Neural progenitor cell (in vitro differentiated cells): ENCODE measurements around the gene GPHN. TPM values are rescaled to one million over a fixed set of nuclear protein-coding genes. Genes with fewer than 3 reads are reported as not detected.
A peak's percentile ranks its signal among the peaks of the same experiment; 100 is the strongest.

Experiments
- DNase-seq: peaks from one replicate; pipeline ENCODE4 v3.0.0-alpha.2; 2016; ENCODE audit warnings: low spot score
- H2AFZ ChIP-seq: fragments of 200-600 bp; sonication (generic); replicated peaks from 2 replicates; pipeline ENCODE4 v1.6.1; 2016; ENCODE audit warnings: antibody characterized with exemption
- H3F3A ChIP-seq: fragments of 200-600 bp; sonication (generic); 2 replicates; pipeline ENCODE4 v1.6.1; 2016; ENCODE audit warnings: antibody characterized with exemption, low read depth
- H3K27ac ChIP-seq: fragments of 200-600 bp; sonication (generic); 2 replicates; pipeline ENCODE4 v1.5.1; 2016; ENCODE audit warnings: mild to moderate bottlenecking
- H3K27me3 ChIP-seq: fragments of 200-600 bp; sonication (generic); 2 replicates; pipeline ENCODE4 v1.6.1; 2016; ENCODE audit warnings: mild to moderate bottlenecking, moderate library complexity
- H3K36me3 ChIP-seq: fragments of 200-600 bp; sonication (generic); 2 replicates; pipeline ENCODE4 v1.5.1; 2016
- H3K4me1 ChIP-seq: fragments of 200-600 bp; sonication (generic); 2 replicates; pipeline ENCODE4 v1.6.1; 2016; ENCODE audit warnings: mixed run types
- H3K4me2 ChIP-seq: fragments of 200-600 bp; sonication (generic); 2 replicates; pipeline ENCODE4 v1.6.1; 2016
- H3K4me3 ChIP-seq: fragments of 200-600 bp; sonication (generic); 2 replicates; pipeline ENCODE4 v1.5.1; 2016
- H3K79me2 ChIP-seq: fragments of 200-600 bp; sonication (generic); 2 replicates; pipeline ENCODE4 v1.6.1; 2016; ENCODE audit warnings: low read depth
- H3K9ac ChIP-seq: fragments of 200-600 bp; sonication (generic); 2 replicates; pipeline ENCODE4 v1.6.1; 2016
- H3K9me3 ChIP-seq: fragments of 200-600 bp; sonication (generic); 2 replicates; pipeline ENCODE4 v1.5.1; 2016; ENCODE audit warnings: low read depth
- H4K20me1 ChIP-seq: fragments of 200-600 bp; sonication (generic); 2 replicates; pipeline ENCODE4 v1.6.1; 2016; ENCODE audit warnings: low read depth
- H3K27ac Mint-ChIP-seq: 3 replicates; pipeline ENCODE4 v1.8.0; 2021; ENCODE audit warnings: mixed read lengths
- H3K27me3 Mint-ChIP-seq: 2 replicates; pipeline ENCODE4 v1.8.0; 2022; ENCODE audit warnings: low read depth, mild to moderate bottlenecking, inconsistent platforms, moderate library complexity, mixed read lengths; ENCODE audit not compliant: insufficient read depth
- H3K36me3 Mint-ChIP-seq: 3 replicates; pipeline ENCODE4 v1.8.0; 2021; ENCODE audit warnings: mixed read lengths
- H3K4me1 Mint-ChIP-seq: 3 replicates; pipeline ENCODE4 v1.8.0; 2021; ENCODE audit warnings: mixed read lengths
- H3K4me3 Mint-ChIP-seq: 3 replicates; pipeline ENCODE4 v1.8.0; 2021; ENCODE audit warnings: mild to moderate bottlenecking, moderate library complexity, mixed read lengths
- H3K9me3 Mint-ChIP-seq: 3 replicates; pipeline ENCODE4 v1.8.0; 2020; ENCODE audit warnings: mixed read lengths
- EZH2 ChIP-seq: fragments of 200-600 bp; sonication (generic); IDR thresholded peaks from 2 replicates; pipeline ENCODE4 v1.6.1; 2017; ENCODE audit warnings: antibody characterized with exemption, mild to moderate bottlenecking, moderate library complexity
- EZH2phosphoT487 ChIP-seq: fragments of 200-600 bp; sonication (generic); IDR thresholded peaks from 2 replicates; pipeline ENCODE4 v1.6.1; 2017; ENCODE audit warnings: antibody characterized with exemption
- total RNA-seq: library from RNA; depleted of rRNA; stranded (reverse); fragments of >200 nt; gene quantifications from 2 replicates; pipeline ENCODE4 v1.2.3, GENCODE V29; 2015; ENCODE audit warnings: low replicate concordance
- TF ChIP-seq, protein P1 (sequence below): fragments of 200-600 bp; sonication (generic); IDR thresholded peaks from 2 replicates; pipeline ENCODE4 v1.5.1; 2017; ENCODE audit warnings: antibody characterized with exemption, mild to moderate bottlenecking

Gene GPHN
- total RNA-seq, 1 donor from 2014 or later = 42.9 TPM

DNA sequence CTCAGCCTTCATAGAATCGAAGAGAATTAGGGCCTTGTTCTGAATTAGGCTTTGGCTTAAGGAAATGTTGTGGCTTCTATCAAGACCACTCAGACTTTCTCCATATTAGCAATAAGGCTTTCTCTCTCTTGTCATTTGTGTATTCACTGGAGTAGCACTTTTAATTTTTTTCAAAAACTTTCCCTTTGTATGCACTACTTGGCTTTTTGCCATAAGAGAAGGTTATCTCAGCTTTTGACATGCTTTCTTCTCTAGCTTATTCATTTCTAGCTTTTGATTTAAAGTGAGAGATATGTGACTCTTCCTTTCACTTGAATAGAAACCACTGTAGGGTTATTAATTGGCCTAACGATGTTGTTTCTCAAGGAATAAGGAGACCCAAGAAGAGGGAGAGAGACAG, 244.2 kb downstream of the GPHN start:
- H4K20me1 ChIP-seq = no peaks in the 10 kb centered on the region
- no peak overlapping the region for H3K4me3 Mint-ChIP-seq
- no peaks in the 10 kb centered on the region for H3K9me3 ChIP-seq
- no peaks in the 10 kb centered on the region for H3K36me3 Mint-ChIP-seq
- TF ChIP-seq EZH2phosphoT487 (no peak), EZH2 (no peak)
- TF ChIP-seq, protein P1, sequence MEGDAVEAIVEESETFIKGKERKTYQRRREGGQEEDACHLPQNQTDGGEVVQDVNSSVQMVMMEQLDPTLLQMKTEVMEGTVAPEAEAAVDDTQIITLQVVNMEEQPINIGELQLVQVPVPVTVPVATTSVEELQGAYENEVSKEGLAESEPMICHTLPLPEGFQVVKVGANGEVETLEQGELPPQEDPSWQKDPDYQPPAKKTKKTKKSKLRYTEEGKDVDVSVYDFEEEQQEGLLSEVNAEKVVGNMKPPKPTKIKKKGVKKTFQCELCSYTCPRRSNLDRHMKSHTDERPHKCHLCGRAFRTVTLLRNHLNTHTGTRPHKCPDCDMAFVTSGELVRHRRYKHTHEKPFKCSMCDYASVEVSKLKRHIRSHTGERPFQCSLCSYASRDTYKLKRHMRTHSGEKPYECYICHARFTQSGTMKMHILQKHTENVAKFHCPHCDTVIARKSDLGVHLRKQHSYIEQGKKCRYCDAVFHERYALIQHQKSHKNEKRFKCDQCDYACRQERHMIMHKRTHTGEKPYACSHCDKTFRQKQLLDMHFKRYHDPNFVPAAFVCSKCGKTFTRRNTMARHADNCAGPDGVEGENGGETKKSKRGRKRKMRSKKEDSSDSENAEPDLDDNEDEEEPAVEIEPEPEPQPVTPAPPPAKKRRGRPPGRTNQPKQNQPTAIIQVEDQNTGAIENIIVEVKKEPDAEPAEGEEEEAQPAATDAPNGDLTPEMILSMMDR = no peak
- no peaks in the 10 kb centered on the region for H3K27me3 ChIP-seq
- peak; percentile 3 for DNase-seq
- no peak overlapping the region for H2AFZ ChIP-seq
- no peak overlapping the region for H3K9ac ChIP-seq
- H3K4me1 ChIP-seq = no peaks in the 10 kb centered on the region
- H3K36me3 ChIP-seq = no peaks in the 10 kb centered on the region
- H3K9me3 Mint-ChIP-seq = no peaks in the 10 kb centered on the region
- H3F3A ChIP-seq = peaks cover under 1% of the 10 kb centered on the region
- H3K4me2 ChIP-seq = no peak overlapping the region
- H3K4me1 Mint-ChIP-seq = no peaks in the 10 kb centered on the region
- H3K4me3 ChIP-seq = no peak overlapping the region
- no peak overlapping the region for H3K27ac ChIP-seq
- no peak overlapping the region for H3K27ac Mint-ChIP-seq
- H3K79me2 ChIP-seq = no peaks in the 10 kb centered on the region
- no peaks in the 10 kb centered on the region for H3K27me3 Mint-ChIP-seq

- no peaks in the 10 kb centered on the region for H3K27me3 ChIP-seq
- no peak overlapping the region for H2AFZ ChIP-seq
- H3K4me1 ChIP-seq = no peaks in the 10 kb centered on the region
- H3K4me3 ChIP-seq = no peak overlapping the region
- Mint-ChIP-seq H3K27ac (no peak overlapping the region), H3K9me3 (no peaks in the 10 kb centered on the region), H3K4me1 (no peaks in the 10 kb centered on the region), H3K27me3 (no peaks in the 10 kb centered on the region), H3K36me3 (no peaks in the 10 kb centered on the region), H3K4me3 (no peak overlapping the region)
- H3K36me3 ChIP-seq = no peaks in the 10 kb centered on the region
- no peak overlapping the region for H3K9ac ChIP-seq
- H3K27ac ChIP-seq = no peak overlapping the region
- H3K9me3 ChIP-seq = no peaks in the 10 kb centered on the region
- H4K20me1 ChIP-seq = no peaks in the 10 kb centered on the region
- TF ChIP-seq, protein P1 = peak; percentile 52
- no peak for TF ChIP-seq EZH2phosphoT487
- no peak overlapping the region for H3K4me2 ChIP-seq
- peak; percentile 31 for DNase-seq
- no peaks in the 10 kb centered on the region for H3F3A ChIP-seq
- no peaks in the 10 kb centered on the region for H3K79me2 ChIP-seq
Observed at GRCh38 chr14:66758031-66758613, 250.2 kb downstream of the GPHN start.

- Mint-ChIP-seq H3K36me3 (peaks cover 4% of the 10 kb centered on the region), H3K27me3 (no peaks in the 10 kb centered on the region), H3K4me1 (no peaks in the 10 kb centered on the region), H3K27ac (no peak overlapping the region), H3K9me3 (no peaks in the 10 kb centered on the region), H3K4me3 (no peak overlapping the region)
- Histone ChIP-seq H3K27me3 (no peaks in the 10 kb centered on the region), H3F3A (no peaks in the 10 kb centered on the region), H2AFZ (no peak overlapping the region), H3K9ac (no peak overlapping the region), H3K9me3 (no peaks in the 10 kb centered on the region), H4K20me1 (no peaks in the 10 kb centered on the region), H3K36me3 (no peaks in the 10 kb centered on the region), H3K4me1 (no peaks in the 10 kb centered on the region), H3K4me3 (no peak overlapping the region), H3K27ac (no peak overlapping the region), H3K4me2 (no peak overlapping the region), H3K79me2 (no peaks in the 10 kb centered on the region)
- DNase-seq = no peak
- no peak for TF ChIP-seq EZH2phosphoT487
- TF ChIP-seq, protein P1 = no peak
- no peak for TF ChIP-seq EZH2
Observed at GRCh38 chr14:66772146-66772545, 264.2 kb downstream of the GPHN start.
